HL-60/S4 (cell line): ENCODE data around the gene ERCC4.
"Not testable (repeated sequence)": the region's sequence is repeated elsewhere in the genome, so short reads cannot be mapped to it uniquely, and the experiment has no call there.

Source experiments
- in situ Hi-C: fragments of 300-500 bp; cut with MboI; formaldehyde crosslinking; loops from 2 replicates; pipeline ENCODE4 v1.14.3; 2022; ENCODE audit warnings: low sequenced_read_pairs

The ERCC4 gene

GRCh38 chr16:13919683-13920509 is at the start of gene ERCC4:
Gene ERCC4 (plus strand): TSS chr16:13920154. CDS start chr16:13920166, 12 bp downstream.
- in situ Hi-C loops: loop anchor here (10.0 kb wide), 1 partner anchor 605 kb away; no protein-coding TSS in a partner anchor

GRCh38 chr16:13873835-13874438 is 46.0 kb upstream of the ERCC4 start:
- in situ Hi-C loops: no loop called here

- in situ Hi-C loops: no loop called here
Measured at GRCh38 chr16:13875614-13876284, 44.2 kb upstream of the ERCC4 start.

- in situ Hi-C loops: no loop called here
Measured at GRCh38 chr16:13883276-13883675, 36.7 kb upstream of the ERCC4 start.

- in situ Hi-C loops: no loop called here
Measured at GRCh38 chr16:13883881-13884280, 36.1 kb upstream of the ERCC4 start.

- in situ Hi-C loops: no loop called here
Measured at GRCh38 chr16:13885700-13886099, 34.3 kb upstream of the ERCC4 start.

DNA sequence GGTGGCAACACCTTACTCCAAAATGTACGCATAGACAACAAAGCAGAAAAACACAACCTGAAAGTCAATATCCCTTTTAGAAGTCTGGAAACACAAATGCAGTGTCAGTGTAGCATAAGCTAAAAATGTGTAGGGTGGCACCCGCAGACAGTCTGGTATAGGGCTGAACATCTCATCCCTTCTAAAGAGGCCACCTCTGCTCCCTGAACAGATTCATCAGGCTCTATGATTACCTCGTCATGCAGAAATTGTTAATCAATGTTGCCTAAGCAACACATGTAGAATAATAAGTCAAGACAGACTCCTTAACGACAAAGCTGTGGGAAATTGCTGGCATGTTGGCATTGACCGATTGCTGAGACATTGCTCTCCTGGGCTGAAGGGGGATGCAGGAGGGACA is 33.3 kb upstream of the ERCC4 start:
- in situ Hi-C loops: no loop called here

GRCh38 chr16:13889323-13889722 is 30.6 kb upstream of the ERCC4 start:
- in situ Hi-C loops: not testable (repeated sequence)

- in situ Hi-C loops: no loop called here
Measured at GRCh38 chr16:13892301-13892700, 27.7 kb upstream of the ERCC4 start.

DNA sequence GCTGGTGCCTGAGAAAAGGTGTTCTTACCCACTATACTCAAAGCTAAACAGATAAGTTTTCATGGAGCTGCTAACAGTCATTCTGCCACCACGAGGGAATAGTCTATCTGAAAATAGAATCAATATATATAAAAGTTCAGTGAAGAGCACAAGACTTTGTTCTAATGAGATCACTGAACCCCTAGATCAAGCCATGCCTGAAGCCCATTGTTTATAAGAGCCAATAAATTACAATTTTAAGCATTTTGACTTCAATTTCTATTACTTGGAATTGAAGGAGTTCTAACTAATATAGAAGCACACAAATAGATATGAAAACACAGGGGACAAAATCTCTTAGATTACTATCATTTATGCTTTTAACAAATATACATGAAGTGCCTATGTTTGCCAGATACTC is 24.4 kb upstream of the ERCC4 start:
- in situ Hi-C loops: no loop called here

DNA sequence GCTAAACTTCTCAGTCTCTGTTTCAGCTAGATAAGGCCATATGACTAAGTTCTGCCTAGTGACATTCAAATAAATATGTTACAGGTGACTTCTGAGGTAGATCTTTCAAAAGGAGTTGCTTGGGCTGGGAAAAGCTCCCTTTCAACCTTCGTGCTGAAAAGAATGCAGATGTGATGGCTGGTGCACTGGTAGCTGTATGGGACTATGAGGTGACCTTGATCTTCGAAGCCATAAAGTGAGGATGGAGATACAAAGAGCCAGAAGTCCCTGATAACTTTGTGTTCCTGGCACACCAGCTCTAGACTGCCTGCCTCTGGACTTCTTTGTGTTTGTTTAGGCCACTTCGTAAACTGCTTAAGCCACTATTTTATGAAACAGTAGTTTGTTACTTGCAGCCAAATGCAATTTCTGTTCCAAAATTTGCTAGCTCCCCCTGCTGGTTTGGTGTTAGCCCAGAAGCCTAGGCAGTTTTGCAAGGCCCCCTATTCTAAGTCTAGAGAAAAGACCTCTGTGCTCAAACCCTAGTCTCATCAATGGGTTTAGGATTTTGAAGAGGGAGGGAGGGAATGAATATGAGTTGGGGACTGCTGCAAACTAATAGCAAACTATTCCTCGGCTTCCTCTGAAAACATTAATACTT is 23.3 kb upstream of the ERCC4 start:
- in situ Hi-C loops: no loop called here

DNA sequence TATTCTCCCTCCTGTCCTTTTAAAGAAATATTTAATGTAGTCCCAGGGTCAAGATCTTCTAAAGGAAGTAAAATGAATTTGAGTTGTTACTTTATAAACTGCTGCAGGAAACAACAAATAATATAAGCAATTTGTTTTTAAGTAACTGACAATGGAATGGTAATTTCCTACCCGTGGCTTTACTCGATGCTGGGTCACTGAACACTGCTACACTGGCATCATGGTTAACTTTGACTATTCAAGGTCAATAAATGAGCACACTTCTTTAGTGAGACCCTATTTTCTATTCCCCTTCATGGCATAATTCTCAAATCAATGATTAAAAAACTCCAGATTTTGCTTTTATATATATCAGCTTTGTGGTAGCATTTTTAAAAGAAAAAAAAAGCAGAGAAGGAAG is 22.1 kb upstream of the ERCC4 start:
- in situ Hi-C loops: no loop called here

DNA sequence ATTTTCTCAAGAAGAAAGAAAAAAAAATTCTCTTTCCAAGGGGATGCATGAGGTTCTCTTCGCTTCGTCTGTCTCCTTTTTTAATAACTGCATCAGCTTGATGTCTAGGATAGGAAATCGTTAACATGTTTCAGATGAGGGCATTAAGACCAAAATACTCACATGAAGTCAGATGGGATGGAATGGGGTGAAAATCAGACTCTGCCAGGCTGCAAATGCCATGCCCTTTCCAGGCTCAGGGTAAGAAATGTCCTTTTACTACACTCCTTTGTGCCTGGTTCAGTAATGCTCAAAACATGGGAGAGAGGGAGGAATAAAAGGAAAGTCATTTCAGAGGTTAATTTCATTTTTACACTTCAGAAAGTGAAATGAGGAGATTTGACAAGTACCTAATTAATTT is 21.7 kb upstream of the ERCC4 start:
- in situ Hi-C loops: no loop called here

DNA sequence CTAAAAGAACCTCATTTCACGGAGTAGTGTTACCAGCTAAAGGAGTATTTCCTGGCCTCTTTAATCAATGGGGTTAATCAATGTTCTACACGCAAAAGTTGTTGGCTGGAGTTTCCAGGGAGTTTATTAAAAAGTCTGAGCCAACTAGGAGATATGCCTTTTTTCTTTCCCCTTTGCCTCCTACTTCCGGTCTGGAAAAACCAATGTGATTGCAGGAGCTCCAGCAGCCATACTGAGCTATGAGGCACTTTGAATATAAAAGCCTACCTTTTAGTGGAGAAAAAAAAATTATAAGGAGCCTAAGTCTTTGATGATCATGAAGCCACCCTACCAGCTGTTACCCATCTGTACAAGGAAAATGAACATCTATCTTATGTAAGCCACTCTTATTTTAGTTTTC is 17.9 kb upstream of the ERCC4 start:
- in situ Hi-C loops: no loop called here

GRCh38 chr16:13902677-13903076 is 17.3 kb upstream of the ERCC4 start:
- in situ Hi-C loops: no loop called here

- in situ Hi-C loops: no loop called here
Measured at GRCh38 chr16:13904179-13904691, 15.7 kb upstream of the ERCC4 start.

- in situ Hi-C loops: not testable (repeated sequence)
Measured at GRCh38 chr16:13904822-13905221, 15.1 kb upstream of the ERCC4 start.

GRCh38 chr16:13906168-13907089 is 13.5 kb upstream of the ERCC4 start:
- in situ Hi-C loops: no loop called here

DNA sequence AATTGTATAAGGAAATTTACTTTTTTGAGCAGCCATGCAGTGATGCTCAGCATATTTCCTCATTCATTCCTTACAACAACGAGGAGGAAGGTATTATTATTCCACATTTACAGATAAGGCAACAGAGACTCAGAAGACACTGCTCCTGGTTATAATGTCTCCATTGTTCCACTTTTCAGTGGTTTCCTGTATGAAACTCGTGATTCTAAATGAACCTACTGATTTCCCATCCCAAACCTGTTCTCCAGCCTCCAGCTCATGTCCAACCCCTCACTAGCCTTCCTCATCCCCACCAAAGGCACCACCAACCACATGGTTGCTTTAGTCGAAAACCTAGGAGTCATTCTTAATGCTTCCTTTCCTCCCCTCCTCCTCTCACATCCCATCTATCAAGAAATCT is 12.5 kb upstream of the ERCC4 start:
- in situ Hi-C loops: no loop called here

GRCh38 chr16:13909069-13909468 is 10.9 kb upstream of the ERCC4 start:
- in situ Hi-C loops: no loop called here
